ENCODE data around the gene MCAT. TPM values are rescaled to one million over a fixed set of nuclear protein-coding genes. Genes with fewer than 3 reads are reported as not detected.

Gene MCAT
- total RNA-seq, result 9.5 and 12.7 TPM in 2 replicates

GRCh38 chr22:43142880-43143562, at the start of gene MCAT:
MCAT (minus strand) TSS chr22:43143398; CDS start chr22:43143348, 50 bp downstream.

DNA sequence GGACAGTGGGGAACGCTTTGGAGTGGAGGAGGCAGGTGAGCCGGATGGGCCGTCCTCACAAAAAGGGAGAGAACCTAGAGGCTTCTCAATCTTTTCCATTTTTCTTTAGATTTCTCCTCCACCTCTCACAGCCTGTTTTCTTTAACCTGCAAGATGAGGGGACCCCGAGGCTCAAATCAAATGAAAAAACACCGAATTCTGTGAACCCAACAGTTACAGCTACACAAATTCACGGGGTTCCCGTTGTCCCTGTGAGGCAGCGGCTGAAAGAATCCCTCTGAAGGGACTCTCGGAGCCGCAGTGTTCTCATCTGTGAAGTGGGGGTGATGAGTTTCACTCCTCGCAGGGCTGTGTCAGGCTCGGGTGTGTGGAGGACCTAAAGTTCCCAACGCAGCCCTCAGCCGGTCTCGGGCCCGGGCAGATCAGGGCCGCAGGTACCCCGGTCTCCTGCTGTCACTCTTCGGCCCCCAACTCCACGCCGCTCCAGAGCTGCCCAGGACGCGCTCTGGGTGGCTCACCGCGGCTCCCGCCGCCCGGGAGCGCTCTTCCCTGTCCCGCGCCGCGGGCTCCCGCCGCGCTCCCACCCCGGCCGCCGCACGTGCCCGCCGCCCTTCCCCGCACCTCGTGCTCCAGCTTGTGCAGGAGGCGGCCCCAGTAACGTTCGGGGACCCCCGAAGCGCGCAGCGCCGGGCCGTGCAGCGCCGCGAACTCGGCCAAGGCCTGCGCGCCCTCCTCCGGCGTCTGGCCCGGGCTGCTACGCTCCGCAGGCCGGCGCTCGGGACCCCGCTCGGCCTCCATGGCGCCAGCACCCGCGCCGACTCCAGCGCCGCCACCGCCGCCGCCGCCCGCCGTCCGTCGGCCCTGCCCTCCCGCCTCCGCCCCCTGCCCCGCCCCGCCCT, 43.3 kb upstream of the MCAT start, which contains the start of gene TTLL12:
Gene TTLL12, minus strand, starts transcription at position 863 of the 899 bp plus-strand sequence. Its CDS starts 65 bp downstream, at position 798.

GRCh38 chr22:43151251-43152002, 8.2 kb upstream of the MCAT start, which contains the start of gene TSPO:
TSPO (plus strand) TSS chr22:43151559; CDS start chr22:43159239, 7,680 bp downstream.

GRCh38 chr22:43110444-43110926, 32.7 kb downstream of the MCAT start, which contains the start of gene BIK:
BIK (plus strand) TSS chr22:43110750; CDS start chr22:43124023, 13,273 bp downstream.

GRCh38 chr22:43088984-43089717, 54.0 kb downstream of the MCAT start, which contains the start of gene TTLL1:
TTLL1 (minus strand) TSS chr22:43089391; CDS start chr22:43075586, 13,805 bp downstream.

Other genes starting within 250 kb of the MCAT start
- gene PACSIN2, start 128.2 kb downstream of the MCAT start, total RNA-seq, result 128 and 148 TPM in 2 replicates
- 13.5 and 18.7 TPM in 2 replicates for gene TTLL1, start 54.0 kb downstream of the MCAT start, total RNA-seq
- gene BIK, start 32.6 kb downstream of the MCAT start, total RNA-seq, result not detected in 2 replicates
- gene TSPO, start 8.2 kb upstream of the MCAT start, total RNA-seq, result 293 and 336 TPM in 2 replicates
- 20.2 and 33.2 TPM in 2 replicates for gene TTLL12, start 43.7 kb upstream of the MCAT start, total RNA-seq
- gene SCUBE1, start 200.0 kb upstream of the MCAT start, total RNA-seq, result not detected in 2 replicates